ENCODE results near the gene PTPRN2. TPM values are rescaled to one million over a fixed set of nuclear protein-coding genes. Genes with fewer than 3 reads are reported as not detected.

Gene PTPRN2
- total RNA-seq, 1 donor from 2014 or later, result 15.4 TPM

- no peaks in the 10 kb centered on the region for H3K27me3 Mint-ChIP-seq
- H3K9me3 Mint-ChIP-seq, result no peaks in the 10 kb centered on the region
- no peak overlapping the region for H3K27ac Mint-ChIP-seq
- DNase-seq (ENCODE audit: extremely low spot score, unreplicated experiment), result no peak
- no peak for TF ChIP-seq CTCF (conservative IDR thresholded peaks at IDR 0.05)
- peaks cover 19% of the 10 kb centered on the region for H3K4me1 Mint-ChIP-seq (ENCODE audit: unreplicated experiment)
- H3K4me3 Mint-ChIP-seq, result no peak overlapping the region
- no peaks in the 10 kb centered on the region for H3K36me3 Mint-ChIP-seq
These were observed 176.9 kb downstream of the PTPRN2 start for GRCh38 chr7:158410720-158411119.

GRCh38 chr7:158409816-158410330 lies 177.8 kb downstream of the PTPRN2 start:
- Mint-ChIP-seq H3K27me3 (no peaks in the 10 kb centered on the region), H3K4me1 (ENCODE audit: unreplicated experiment) (peaks cover 17% of the 10 kb centered on the region), H3K9me3 (no peaks in the 10 kb centered on the region), H3K27ac (no peak overlapping the region), H3K4me3 (no peak overlapping the region), H3K36me3 (no peaks in the 10 kb centered on the region)
- no peak for TF ChIP-seq CTCF (conservative IDR thresholded peaks at IDR 0.05)
- DNase-seq (ENCODE audit: extremely low spot score, unreplicated experiment), result no peak

- peaks cover 10% of the 10 kb centered on the region for H3K4me1 Mint-ChIP-seq (ENCODE audit: unreplicated experiment)
- no peaks in the 10 kb centered on the region for H3K36me3 Mint-ChIP-seq
- no peaks in the 10 kb centered on the region for H3K27me3 Mint-ChIP-seq
- no peaks in the 10 kb centered on the region for H3K9me3 Mint-ChIP-seq
- no peak overlapping the region for H3K4me3 Mint-ChIP-seq
- H3K27ac Mint-ChIP-seq, result no peak overlapping the region
- no peak for TF ChIP-seq CTCF (conservative IDR thresholded peaks at IDR 0.05)
- DNase-seq (ENCODE audit: extremely low spot score, unreplicated experiment), result no peak
These were observed 178.5 kb downstream of the PTPRN2 start for GRCh38 chr7:158409120-158409519.

GRCh38 chr7:158408318-158408920 lies 179.2 kb downstream of the PTPRN2 start:
- TF ChIP-seq CTCF (conservative IDR thresholded peaks at IDR 0.05), result no peak
- no peak overlapping the region for H3K4me3 Mint-ChIP-seq
- no peaks in the 10 kb centered on the region for H3K36me3 Mint-ChIP-seq
- DNase-seq (ENCODE audit: extremely low spot score, unreplicated experiment), result no peak
- no peaks in the 10 kb centered on the region for H3K9me3 Mint-ChIP-seq
- peaks cover 12% of the 10 kb centered on the region for H3K4me1 Mint-ChIP-seq (ENCODE audit: unreplicated experiment)
- no peaks in the 10 kb centered on the region for H3K27me3 Mint-ChIP-seq
- H3K27ac Mint-ChIP-seq, result no peak overlapping the region

- TF ChIP-seq CTCF (conservative IDR thresholded peaks at IDR 0.05), result peak; percentile 78
- DNase-seq (ENCODE audit: extremely low spot score, unreplicated experiment), result no peak
- H3K4me3 Mint-ChIP-seq, result no peak overlapping the region
- peak overlapping the region; percentile 40 for H3K27ac Mint-ChIP-seq
- no peaks in the 10 kb centered on the region for H3K9me3 Mint-ChIP-seq
- no peaks in the 10 kb centered on the region for H3K36me3 Mint-ChIP-seq
- peaks cover 12% of the 10 kb centered on the region for H3K4me1 Mint-ChIP-seq (ENCODE audit: unreplicated experiment)
- no peaks in the 10 kb centered on the region for H3K27me3 Mint-ChIP-seq
These were observed 179.9 kb downstream of the PTPRN2 start for GRCh38 chr7:158407581-158408317.

Measured in type B pancreatic cell (in vitro differentiated cells).